Measurements from ENCODE around the gene SEMA4F.

DNA sequence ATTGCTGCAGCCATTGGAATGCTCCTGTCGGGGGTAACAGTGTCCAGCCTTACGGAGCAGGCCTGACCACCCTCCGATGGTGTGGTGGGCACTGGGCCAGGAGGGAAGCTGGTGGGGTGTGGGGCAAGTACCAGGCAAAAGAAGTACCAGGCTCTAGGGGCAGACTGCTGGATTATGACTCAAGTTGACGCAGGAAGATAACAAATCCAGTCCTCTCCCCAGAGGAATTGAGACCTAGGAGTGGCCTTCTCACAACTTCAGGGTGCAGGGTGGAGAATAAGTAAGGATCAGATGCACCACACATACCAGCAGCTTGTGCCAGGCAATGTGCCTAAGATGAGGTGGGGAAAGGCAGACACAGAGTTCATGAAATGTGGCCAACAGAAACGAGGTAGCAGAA is 37.9 kb downstream of the SEMA4F start:
- TF ChIP-seq, protein P1, sequence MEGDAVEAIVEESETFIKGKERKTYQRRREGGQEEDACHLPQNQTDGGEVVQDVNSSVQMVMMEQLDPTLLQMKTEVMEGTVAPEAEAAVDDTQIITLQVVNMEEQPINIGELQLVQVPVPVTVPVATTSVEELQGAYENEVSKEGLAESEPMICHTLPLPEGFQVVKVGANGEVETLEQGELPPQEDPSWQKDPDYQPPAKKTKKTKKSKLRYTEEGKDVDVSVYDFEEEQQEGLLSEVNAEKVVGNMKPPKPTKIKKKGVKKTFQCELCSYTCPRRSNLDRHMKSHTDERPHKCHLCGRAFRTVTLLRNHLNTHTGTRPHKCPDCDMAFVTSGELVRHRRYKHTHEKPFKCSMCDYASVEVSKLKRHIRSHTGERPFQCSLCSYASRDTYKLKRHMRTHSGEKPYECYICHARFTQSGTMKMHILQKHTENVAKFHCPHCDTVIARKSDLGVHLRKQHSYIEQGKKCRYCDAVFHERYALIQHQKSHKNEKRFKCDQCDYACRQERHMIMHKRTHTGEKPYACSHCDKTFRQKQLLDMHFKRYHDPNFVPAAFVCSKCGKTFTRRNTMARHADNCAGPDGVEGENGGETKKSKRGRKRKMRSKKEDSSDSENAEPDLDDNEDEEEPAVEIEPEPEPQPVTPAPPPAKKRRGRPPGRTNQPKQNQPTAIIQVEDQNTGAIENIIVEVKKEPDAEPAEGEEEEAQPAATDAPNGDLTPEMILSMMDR (IDR thresholded peaks at IDR 0.05): no peak
- TF ChIP-seq POLR2A (IDR thresholded peaks at IDR 0.05): no peak
